NCI-H1930 (cell line): ENCODE results near the gene WDR74.
"Not testable (repeated sequence)": the region's sequence is repeated elsewhere in the genome, so short reads cannot be mapped to it uniquely, and the experiment has no call there.

Experiments
- DNase-seq, 2 experiments: peaks; one replicate each; lab custom pipeline; 2025; lab: John Stamatoyannopoulos, UW

The WDR74 gene

DNA sequence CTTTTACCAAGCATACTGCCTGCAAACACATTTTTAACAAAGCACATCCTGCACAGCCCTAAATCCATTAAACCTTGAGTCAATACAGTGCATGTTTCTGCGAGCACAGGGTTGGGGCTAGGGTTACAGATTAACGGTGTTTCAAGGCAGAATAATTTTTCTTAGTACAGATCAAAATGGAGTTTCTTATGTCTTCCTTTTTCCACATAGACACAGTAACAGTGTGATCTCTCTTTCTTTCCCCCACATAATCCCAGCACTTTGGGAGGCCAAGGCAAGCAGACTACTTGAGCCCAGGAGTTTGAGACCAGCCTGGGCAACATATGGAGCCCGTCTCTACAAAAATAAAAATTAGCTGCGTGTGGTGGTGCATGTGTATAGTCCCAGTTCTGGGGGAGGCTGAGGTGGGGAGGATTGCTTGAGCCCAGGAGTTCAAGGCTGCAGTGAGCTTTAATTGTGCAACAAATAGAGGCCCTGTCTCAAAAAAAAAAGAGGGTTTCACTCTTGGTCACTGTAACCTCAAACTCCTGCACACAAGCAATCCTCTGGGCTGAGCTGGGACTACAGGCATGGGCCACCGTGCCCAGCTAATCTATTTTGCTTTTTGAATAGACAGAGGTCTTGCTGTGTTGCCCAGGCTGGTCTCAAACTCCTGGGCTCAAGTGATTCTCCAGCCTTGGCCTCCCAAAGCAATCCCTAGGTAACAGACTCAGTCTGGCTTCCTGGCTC lies 21.6 kb upstream of the WDR74 start:
- DNase-seq, result no peak

DNA sequence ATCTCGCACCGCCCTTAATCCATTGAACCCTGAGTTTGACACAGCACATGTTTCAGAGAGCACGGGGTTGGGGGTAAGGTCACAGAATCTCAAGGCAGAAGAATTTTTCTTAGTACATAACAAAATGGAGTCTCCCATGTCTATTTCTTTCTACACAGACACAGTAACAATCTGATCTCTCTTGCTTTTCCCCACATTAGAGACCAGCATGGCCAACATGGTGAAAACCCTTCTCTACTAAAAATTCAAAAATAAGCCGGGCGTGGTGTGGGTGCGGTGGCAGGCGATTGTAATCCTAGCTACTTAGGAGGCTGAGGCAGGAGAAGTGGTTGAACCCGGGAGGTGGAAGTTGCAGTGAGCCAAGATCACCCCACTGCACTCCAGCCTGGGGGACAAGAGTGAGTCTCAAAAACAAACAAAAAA lies 19.9 kb upstream of the WDR74 start:
- DNase-seq, result not testable (repeated sequence)

DNA sequence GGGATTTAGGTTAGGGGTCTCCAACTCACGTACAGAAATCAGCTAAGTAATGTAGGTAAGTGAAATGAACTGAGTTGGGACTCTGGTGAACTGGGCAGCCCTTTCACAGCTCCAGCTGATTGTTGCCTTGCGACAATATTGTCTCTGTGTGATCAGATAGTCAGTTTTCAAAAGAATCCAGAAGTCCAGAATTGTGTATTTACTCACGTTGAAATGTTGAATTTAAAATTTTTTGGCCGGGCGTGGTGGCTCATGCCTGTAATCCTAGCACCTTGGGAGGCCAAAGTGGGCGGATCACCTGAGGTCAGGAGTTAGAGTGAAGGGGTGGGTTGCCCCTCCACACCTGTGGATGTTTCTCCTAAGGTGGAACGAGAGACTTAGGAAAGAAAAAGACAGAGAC lies 18.8 kb upstream of the WDR74 start:
- DNase-seq, result no peak

DNA sequence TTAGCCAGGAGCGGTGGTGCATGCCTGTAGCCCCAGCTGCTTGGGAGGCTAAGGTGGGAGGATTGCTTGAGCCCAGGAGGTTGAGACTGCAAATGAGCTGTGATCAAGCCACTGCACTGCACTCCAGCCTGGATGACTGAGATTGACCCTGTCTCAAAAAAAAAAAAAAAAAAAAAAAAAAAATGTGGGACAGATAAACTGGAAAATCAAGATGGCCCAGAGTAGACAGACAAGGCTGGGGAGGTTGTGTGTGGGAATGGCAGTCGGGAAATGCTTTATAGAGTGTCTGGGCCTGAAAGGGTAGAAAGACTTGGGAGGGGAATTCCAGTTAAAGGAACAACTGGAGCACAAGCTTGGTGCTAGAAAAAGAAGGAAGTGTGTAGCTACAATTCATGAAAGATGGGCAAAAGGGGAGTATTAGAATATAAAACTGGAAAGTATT lies 18.2 kb upstream of the WDR74 start:
- DNase-seq, result no peak

DNA sequence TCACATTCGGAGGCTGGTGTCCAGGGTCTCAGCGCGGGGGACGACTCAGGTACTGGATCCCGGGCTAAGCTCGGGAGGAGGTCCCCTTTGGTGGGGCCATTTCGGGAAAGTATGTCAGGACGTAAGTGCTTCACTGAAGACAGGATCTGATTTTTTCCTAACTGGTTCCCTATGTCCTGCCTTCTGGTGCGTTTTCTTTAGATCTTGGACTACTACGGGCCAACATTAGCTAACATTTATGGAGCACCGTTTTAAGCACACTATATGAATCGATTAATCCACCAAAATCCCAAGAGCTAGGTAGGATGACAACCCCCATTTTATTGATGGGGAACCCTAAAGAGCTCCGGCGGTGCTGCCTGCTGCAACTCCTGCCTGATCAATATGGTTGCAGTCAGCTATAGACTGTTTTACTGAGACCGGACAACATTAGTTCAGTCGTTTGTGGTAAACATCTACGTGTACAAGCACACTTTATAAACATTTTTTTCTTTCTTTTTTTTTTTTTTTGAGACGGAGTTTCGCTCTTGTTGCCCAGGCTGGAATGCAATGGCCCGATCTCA lies 17.0 kb upstream of the WDR74 start:
- no peak for DNase-seq

DNA sequence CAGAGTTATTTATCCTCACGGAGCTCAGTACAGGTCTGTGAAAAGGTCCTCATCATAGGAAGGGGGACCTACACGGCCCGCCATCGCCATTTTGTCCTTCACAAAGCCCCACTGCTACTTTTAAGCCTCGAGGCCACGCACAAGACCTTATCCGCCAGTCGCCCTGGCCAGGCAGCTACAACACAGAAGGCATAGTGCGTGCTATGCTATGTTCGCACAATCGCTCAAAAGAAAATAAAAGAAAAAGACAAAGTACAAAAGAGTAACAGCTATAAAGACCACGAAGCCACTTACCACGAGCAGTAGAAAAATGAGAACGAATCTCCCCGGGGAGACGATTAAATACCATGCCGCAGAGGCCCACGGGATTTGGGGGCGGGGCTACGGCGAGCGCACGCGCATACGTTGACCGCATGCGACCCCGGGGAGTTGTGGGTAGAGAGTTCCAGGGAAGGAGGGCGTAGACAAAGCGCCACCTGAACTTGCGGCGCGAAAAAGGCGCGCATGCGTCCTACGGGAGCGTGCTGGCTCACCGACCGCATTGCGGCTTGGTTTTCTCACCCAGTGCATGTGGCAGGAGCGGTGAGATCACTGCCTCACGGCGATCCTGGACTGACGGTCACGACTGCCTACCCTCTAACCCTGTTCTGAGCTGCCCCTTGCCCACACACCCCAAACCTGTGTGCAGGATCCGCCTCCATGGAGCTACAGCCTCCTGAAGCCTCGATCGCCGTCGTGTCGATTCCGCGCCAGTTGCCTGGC lies 16.4 kb upstream of the WDR74 start:
- DNase-seq, result peak; percentile 97

DNA sequence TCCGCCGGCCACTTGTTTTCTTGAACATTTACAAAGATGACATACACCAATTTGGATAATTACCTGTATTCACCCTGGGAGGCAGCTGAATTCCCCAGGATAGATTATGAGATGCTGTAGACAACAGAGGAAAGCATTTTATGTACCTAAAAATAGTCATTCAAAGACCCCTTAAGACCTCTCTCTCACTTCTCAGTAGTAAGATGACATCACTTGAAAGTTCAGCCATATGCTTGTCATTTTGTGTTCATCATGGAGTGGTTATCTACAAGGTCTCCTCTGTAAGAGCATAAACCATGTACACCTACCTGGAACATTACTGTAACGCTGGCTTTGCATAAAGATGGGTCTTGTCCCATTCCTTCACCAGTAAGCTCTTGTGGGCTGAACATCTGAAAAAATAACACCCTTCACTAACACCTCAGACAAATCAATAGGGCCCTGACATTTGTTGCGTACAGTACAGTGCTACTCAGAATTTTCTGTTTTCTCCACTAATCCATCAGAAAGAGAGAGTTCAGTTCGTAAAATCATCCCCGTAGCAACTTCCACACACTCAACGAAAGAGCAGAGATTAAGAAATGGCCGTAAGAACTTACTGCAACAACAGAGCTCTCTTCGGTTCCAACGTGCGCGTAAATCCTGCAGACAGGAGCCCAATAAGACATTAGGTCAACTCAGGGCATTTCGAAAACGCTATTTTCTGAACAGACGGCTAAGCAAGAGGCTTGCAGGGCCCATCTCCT lies 15.6 kb upstream of the WDR74 start:
- no peak for DNase-seq

DNA sequence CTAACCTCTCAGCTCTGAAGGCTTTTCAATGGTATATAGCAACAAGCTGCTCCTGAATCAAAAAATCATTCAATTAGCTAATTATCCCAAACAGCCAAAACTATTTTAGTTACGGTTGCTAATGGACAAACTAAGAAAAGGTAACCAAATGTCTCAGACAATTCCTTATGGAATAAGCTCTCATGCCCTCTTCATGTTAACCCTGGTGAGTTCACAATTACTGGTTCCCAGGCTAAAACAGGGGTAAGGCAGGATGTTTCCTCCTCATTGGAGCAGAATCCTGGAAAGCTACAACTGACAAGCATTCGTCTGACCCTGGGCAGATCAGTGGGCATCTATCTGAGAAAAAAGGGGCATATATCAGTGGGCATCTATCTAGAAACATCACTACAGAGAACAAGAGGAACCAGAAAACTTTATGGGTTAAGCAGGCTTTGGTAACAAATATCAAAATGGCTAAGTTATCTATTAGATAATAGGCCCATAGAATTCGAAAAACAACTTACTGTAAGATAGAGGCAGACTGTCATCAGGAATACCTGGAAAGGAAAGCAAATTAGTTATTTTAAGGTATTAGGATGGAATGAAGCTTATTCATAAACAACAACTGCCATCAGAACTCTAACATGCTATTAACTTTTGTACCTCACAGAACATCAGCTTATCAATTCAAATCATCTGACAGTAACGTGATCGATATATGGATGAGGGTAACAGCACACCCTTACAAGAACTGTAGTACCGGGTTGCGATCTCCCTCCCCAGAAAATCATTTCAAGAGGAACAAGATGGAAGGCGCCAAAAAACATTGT lies 14.8 kb upstream of the WDR74 start:
- DNase-seq, result no peak

DNA sequence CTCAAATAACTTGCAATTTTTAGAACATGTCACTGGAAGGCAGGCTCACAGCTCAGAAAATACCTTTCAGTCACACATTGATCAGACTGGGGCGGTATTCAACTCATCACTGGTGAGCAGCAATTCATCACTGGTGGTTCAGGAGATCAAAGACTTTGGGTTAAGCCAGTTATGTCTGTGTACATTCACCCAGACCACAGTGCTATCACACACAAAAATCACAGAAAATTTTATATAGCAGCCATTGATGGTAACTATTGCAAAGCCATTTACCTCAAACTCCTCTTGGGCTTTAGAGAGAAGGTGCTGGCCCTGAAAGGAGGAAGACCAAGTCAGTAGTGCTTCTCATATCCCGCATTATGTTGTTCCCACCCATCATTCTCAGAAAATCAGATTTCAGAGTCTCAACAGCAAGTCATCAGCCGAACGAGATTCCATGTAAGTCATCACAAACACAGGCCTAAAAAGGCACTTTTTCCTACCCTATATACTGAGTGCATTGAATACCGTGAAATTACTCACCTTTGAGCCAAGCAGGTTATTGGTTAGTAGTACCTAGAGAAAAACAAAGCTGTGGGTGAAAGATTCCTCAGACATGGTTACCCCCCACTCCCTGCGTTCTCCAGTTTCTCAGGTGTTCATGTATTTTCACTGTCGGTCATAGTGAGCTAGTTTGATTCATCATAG lies 14.0 kb upstream of the WDR74 start:
- DNase-seq, result no peak

DNA sequence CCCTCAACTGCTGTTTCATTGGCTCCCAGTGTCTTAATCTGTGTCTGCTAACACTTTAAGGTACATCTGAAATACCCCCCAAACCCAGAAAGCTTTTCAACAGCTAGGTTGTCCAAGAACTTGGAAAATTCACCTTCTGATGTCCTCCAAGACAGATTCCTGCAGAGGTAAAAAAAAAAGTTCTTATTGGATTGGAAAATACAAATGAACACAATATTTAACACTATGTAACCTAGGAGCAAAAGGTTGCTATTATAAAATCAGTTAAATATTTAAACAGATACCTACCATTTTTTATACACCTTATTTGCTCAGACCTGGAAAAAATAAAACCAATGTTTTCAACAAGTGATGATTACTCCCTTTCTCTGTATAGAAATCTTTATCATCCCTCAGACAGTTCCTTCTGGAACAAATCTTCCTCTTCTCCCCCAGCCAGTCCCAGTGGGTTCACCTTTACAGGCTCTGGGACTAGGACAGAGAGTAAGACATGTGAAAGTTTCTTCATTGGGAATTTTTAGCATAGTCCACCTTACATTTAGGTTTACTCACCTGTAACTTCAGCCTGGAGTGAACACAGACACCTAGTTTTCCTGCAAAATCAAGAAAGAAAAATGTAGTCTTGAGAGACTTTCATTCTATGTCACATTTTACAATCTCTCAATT lies 13.3 kb upstream of the WDR74 start:
- DNase-seq, result no peak

DNA sequence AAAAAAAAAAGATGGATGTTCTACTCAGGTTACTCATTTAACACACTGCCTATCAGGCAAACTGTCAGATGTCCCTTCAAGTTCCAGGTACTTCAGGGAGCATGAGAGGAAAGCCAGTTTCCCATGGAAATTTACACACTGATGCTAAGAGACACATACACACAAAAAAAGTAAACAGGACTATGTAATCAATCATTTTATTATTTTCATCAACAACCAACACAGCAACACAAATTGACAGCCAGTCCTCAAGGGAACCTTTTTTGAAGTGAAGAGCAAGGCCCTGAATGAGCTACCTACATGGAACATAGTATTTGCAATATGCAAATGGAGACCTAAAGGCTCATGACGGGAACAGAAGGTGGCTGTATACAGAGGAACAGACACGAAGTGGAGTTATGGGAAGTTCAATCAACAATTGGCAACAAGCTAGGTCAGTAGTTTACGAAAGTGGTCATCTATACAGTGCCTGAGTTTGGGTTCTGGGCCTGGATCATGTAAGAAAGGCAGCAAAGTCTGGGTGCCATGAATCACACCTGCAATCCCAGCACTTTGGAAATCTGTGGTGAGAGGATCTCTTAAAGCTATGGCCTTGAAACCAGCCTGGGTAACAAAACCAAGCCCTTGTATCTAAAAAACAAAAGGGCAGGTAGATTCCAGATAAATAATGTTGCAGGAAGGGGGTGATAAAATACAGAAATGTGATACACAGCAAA lies 12.6 kb upstream of the WDR74 start:
- no peak for DNase-seq

DNA sequence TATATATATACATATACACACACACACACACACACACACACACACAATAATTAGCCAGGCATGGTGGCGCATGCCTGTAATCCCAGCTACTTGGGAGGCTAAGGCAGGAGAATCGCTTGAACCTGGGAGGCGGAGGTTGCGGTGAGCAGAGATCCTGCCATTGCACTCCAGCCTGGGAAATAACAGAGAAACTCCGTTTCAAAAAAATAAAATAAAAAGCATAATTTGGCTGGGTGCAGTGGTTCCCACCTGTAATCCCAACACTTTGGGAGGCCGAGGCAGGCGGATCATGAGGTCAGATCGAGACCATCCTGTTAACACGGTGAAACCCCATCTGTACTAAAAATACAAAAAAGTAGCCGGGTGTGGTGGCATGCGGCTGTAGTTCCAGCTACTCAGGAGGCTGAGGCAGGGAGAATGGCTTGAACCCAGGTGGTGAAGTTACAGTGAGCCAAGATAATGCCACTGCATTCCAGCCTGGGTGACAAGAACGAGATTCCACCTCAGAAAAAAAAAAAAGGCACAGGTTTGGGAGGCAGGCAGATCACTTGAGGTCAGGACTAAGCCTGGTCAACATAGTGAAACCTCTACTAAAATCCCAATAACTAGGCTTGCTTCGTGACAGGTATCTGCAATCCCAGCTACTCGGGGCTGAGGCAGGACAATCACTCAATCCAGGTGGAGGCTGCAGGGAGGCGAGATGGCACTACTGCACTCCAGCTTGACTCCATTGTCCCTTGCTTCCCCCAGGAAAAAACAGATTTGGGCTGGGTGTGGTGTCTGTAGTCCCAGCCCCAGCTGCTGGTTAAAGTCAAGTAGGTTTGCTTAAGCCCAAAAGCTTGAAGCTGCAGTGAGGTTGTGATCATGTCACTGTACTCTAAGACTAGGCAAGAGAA lies 11.8 kb upstream of the WDR74 start:
- DNase-seq, result peak in 1 of 2 experiments; percentile 19

DNA sequence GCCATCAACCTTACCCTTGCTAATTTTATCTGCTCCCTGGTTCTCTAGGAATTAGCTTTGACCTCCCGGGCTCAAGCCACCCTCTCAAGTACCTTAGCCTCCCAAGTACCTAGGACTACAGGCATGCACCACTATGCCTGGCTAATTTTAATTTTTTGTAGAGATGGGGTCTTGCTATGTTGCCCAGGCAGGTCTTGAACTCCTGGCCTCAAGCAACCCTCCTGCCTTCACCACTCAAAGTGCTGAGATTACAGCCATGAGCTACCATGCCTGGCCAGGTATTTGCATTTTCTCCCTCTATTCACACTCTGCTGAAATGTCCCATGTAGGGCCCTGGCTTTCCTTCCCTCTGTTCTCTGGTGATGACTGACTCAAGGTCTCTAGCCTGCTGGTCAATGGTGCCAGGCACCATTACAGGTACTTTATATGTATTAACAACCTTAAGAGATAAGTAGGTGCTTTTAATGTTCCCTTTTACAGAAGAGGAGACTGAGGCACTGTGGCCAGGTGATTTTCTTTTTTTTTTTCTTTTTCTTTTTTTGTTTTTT lies 8.5 kb upstream of the WDR74 start:
- no peak for DNase-seq

DNA sequence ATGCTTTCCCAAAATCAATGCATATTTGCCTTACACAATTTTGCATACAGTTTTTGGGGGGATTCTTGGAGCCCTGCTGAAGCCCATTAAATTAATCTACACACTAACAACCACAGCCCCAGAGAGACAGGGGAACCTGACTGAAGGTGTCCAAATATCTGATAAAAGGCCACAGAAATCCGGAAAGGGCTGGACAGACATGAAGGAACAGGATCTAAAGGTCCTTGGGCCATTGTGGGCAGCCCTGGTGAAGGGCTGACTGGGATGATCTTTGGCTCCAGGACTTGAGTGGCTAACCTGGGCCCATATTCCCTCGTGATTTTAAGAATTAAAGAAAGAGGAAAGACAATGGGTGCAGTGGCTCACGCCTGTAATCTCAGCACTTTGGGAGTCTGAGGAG lies 6.8 kb upstream of the WDR74 start:
- no peak for DNase-seq

DNA sequence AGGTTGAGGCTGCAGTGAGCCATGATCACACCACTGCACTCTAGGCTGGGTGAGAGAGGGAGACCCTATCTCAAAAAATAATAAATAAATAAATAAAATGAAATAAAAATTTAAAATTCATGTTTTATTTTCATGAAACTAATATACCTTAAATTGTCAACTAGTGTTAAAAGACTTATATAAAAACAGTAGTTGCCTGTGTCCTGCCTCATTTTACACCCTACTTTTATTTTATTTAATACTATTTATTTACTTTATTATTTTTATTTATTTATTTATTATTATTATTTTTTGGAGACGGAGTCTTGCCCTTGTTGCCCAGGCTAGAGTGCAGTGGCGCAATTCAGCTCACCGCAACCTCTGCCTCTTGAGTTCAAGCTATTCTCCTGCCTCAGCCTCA lies 4.8 kb upstream of the WDR74 start:
- no peak for DNase-seq

DNA sequence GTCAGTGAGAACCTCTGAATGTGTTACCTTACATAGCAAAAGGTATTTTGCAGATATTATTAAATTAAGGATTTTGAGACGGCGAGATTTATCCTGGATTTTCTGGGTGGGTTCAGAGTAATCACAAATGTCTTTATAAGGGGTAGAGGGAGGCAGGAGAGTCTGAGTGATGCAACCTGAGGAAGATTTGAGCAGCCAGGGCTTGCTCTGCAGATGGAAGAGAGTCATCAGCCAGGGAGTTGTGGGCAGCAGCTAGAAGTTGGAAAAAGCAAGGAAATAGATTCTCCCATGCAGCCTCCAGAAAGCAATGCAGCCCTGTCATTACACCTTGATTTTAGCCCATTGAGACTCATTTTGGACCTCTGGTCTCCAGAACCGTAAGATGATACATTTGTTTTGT lies 4.1 kb upstream of the WDR74 start:
- no peak for DNase-seq

DNA sequence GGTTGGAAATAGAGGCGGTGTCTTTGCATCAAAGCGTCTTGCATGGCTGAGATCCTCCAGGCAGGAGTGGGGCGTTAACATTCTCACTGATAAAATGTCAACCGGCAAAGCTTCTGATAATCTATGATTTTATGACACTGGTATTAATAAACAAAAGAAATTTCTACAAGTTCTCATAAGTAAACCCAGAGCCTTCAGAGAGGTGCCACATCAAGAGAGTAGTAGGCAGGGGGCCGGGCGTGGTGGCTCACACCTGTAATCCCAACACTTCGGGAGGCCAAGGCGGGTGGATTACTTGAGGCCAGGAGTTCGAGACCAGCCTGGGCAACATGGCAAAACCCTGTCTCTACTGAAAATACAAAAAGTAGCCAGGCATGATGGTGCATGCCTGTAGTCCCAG lies 3.5 kb upstream of the WDR74 start:
- DNase-seq, result not testable (repeated sequence)

DNA sequence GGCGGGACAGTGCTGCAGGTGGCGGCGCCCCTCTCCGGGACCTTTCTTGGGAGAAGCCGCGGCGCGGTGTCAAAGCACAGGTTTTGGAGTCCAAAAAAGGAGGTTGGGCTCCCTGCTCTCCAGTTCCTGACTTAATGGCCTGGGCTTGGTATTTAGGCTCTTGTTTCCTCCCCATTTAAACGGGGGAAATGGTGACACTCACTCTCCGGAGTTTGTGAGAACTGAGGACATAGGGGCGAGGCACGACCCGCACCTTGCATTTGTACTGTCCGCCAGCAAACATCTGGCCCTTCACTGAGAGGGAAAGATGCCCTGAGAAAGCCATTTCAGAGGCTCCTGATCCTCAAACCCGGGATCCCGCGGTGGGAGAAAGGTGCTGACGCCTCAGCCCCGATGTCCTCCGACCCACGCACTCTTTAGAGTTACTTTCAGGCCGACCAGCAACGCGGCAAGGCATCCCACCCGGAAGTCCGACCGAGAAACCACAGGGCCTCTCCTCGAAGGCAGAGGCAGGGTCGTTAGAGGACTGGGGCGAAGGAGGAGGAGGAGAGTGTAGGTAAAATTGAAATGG lies 2.9 kb upstream of the WDR74 start:
- peak in 1 of 2 experiments; percentile 51 for DNase-seq
